SW 1271 (cell line): ENCODE measurements around the gene CDH26.
A peak's percentile ranks its signal among the peaks of the same experiment; 100 is the strongest.

ENCODE experiments used
- DNase-seq, 2 experiments: peaks; one replicate each; lab custom pipeline; 2025; lab: John Stamatoyannopoulos, UW

The CDH26 gene

DNA sequence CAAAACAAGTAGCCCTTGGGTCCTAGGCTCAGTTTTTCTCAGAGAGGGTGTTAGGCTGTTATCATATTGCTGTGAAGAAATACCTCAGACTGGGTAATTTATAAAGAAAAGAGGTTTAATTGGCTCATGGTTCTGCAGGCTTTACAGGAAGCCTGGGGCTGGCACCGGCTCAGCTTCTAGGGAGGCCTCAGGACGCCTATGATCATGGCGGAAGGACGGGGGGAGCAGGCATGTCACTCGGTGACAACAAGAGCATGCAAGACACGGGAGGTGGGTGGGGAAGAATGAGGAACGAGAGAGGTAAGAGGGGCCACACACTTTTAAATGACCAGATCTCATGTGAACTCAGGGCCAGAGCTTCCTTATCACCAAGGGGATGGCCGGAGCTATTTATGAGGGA is 26.9 kb downstream of the CDH26 start:
- DNase-seq = no peak

- no peak for DNase-seq
These were observed 27.6 kb downstream of the CDH26 start for GRCh38 chr20:59985864-59986263.

DNA sequence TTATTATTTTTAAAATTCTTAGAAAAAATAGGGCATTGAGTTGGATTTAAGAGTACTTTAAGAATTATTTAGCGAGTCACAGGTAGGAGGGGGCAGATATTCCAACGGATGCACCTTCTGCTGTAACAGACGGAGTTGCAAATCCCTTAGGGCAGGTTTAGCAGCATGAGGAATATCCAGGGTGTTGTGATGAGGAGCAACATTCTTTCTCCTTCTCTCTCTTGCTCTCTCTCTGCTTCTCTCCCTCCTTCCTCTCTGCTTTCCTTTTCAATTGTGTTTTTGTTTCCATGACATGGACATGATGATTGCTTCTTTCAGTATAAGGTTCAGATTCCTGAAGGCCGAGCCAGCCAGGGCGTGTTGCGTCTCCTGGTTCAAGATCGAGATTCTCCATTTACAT is 28.9 kb downstream of the CDH26 start:
- DNase-seq = no peak

DNA sequence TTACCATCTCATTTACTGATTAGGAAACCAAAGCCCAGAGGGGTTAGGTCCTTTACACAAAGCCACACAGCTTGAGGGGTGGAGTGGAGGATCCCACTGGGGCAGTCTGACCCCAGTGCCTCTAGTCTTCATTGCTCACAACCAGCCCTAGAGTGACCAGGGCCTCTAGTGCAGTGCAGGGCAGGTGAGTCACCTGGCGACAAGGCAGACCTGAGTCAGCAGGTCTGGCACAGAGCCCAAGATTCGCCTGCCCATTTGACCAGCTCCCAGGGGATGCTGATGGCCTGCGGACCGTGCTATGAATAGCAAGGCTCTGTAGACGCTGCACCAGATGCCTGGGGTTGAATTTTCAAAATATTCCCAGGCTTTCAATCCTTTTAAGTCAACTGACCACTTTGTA is 29.9 kb downstream of the CDH26 start:
- DNase-seq = peak in 1 of 2 experiments; percentile 8

- peak in 1 of 2 experiments; percentile 50 for DNase-seq
These were observed 34.4 kb downstream of the CDH26 start for GRCh38 chr20:59992526-59993084.

GRCh38 chr20:59993736-59994430 is 35.7 kb downstream of the CDH26 start:
- no peak for DNase-seq

GRCh38 chr20:59994697-59995122 is 36.5 kb downstream of the CDH26 start:
- no peak for DNase-seq

GRCh38 chr20:59996108-59996507 is 37.9 kb downstream of the CDH26 start:
- DNase-seq = no peak

DNA sequence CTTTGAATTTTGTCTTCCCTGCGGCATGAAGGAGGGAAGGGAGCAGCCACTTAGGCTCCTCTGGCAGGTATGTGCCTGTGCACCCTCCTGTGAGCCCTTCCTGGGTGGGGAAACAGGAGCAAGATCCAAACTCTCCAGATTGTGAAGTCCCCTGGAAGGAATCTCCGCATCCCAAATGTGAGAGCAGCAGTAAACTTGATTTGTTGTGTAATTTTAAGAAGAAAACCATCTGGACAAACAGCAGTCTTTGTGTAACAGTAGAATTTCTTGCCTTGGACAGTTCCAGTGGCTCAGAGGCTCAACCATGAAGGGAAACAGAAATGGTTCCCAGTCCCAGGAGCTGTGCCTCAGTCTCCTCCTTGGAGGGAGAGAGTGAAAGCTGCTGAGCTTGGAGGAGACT is 39.7 kb downstream of the CDH26 start:
- DNase-seq = no peak

GRCh38 chr20:59999502-59999901 is 41.3 kb downstream of the CDH26 start:
- DNase-seq = no peak

GRCh38 chr20:60000271-60001042 is 42.2 kb downstream of the CDH26 start:
- no peak for DNase-seq

- DNase-seq = no peak
These were observed 42.9 kb downstream of the CDH26 start for GRCh38 chr20:60001108-60001507.

- DNase-seq = no peak
These were observed 45.6 kb downstream of the CDH26 start for GRCh38 chr20:60003776-60004175.

DNA sequence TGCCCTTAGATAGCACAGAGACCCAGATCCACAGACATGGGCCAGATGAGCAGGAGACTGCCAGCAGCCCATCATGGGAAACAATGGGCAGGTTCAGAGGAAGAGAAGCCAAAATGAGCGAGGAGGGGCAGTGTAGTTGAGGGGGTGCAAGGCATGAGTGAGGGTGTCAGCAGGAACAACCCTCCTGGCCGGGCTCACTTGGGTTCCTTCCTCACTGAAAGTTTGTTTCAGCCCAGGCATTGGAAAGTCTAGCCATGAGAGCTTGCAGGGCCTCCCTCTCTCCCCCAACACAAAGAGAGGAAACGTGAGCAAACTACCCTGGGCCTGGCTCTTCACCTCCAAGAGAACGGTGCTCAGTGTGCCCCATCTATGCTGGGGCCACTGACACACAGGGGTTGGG is 48.0 kb downstream of the CDH26 start:
- no peak for DNase-seq

- no peak for DNase-seq
These were observed 49.2 kb downstream of the CDH26 start for GRCh38 chr20:60007464-60007863.

DNA sequence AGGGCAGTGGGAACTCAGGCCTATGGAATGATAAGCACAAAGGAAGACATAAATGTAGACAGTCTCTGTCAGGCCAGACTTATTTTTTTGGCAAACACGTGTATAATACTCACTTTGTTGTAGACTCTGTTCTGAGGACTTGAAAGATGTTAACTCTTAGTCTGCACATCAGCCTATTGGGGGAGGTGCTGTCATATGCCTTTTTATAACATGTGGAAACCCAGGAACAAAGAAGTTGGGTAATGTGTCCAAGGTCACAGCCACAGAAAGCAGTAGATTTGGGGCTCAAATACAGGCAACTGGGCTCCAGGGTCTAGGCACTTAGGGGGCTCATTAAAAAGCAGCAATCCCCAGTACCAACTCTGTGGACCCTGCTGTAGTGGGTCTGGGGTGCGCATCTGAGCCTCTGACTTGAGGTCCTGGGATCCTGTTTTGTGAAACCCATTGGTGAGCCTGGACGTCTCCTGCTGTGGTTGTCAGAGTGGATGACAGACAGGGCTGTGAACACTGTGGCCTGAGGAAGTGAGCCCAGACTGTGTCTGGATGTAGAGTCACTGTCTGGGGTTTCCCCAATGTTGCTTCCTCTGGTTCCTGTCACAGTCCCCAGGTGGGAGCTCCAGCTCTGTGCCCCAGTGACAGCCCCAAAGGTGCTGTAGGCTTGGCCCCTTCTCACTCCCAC is 50.0 kb downstream of the CDH26 start:
- no peak for DNase-seq

GRCh38 chr20:60009318-60009717 is 51.1 kb downstream of the CDH26 start:
- no peak for DNase-seq

GRCh38 chr20:60009826-60010616 is 51.8 kb downstream of the CDH26 start:
- no peak for DNase-seq

DNA sequence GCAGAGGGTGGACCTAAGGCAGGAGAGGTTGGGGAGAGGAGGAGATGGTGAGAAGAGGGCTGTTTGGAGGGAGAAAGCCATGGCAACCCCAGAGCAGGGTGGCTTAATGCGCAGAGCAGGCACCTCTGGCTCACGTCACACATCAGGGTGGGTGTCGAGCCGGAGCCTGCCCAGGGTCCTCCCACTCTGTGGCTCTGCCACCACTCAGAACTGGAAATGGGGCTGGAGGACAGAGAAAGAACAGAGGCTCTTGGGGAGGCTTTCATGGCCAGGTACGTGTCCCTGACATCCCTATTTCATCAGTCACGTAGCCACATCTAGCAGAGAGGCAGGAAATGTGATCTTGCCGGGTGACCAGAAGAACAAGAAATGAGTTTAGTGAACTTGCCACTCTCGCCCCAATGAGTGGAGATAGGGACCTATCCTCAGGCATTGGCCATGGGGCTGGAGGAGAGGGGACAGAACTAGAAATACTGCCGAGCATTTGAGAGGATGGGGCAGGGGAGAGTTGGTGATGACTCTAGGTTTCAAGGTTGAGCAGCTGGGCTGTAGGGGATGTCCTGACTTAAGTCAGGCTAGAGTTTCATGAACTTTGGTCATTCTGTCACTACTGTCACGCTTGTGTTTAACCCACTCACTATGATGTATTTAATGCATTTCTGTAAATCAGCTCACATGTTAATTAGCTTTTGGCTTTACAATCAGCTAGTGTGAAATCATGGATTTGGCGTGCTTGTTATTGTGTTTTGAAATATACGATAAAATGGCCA is 52.7 kb downstream of the CDH26 start:
- DNase-seq = no peak

- no peak for DNase-seq
These were observed 53.6 kb downstream of the CDH26 start for GRCh38 chr20:60011512-60012507.
